A549 (cell line): ENCODE measurements around the gene RCAN2.

ENCODE experiments used
- BHLHE40 ChIP-seq: IDR thresholded peaks from 2 replicates; pipeline ENCODE4 v1.6.1; 2012; ENCODE audit warnings: low read depth, low read length, inconsistent platforms
- CEBPB ChIP-seq, 2 experiments: fragments of >200 bp in 1 of 2; sonication (Bioruptor Twin) in 1 of 2; formaldehyde crosslinking in 1 of 2; IDR thresholded peaks; 2 replicates each; pipeline ENCODE4 v1.6.1; 2012 to 2016
- EP300 ChIP-seq, 2 experiments: fragments of >200 bp; sonication (Bioruptor Twin); formaldehyde crosslinking; IDR thresholded peaks; 2 replicates in 1 of 2; 3 replicates in 1 of 2; pipeline ENCODE4 v1.6.1; 2016 to 2017
- GATA3 ChIP-seq: IDR thresholded peaks from 2 replicates; pipeline ENCODE4 v1.6.1; 2012; ENCODE audit warnings: borderline replicate concordance
- HDAC2 ChIP-seq: fragments of 200-600 bp; sonication (generic); IDR thresholded peaks from 2 replicates; pipeline ENCODE4 v1.6.1; 2016
- POLR2A ChIP-seq: IDR thresholded peaks from 2 replicates; pipeline ENCODE4 v1.6.1; 2012; ENCODE audit warnings: mild to moderate bottlenecking, low read length
- RAD21 ChIP-seq, 2 experiments: fragments of >200 bp in 1 of 2; sonication (Bioruptor Twin) in 1 of 2; formaldehyde crosslinking in 1 of 2; IDR thresholded peaks in 1 of 2; conservative IDR thresholded peaks in 1 of 2; 2 replicates in 1 of 2; 3 replicates in 1 of 2; pipeline ENCODE4 v1.6.1; 2012 to 2018; ENCODE audit warnings: inconsistent platforms in 1 of 2
- TF ChIP-seq, protein P1 (sequence below): fragments of >200 bp; sonication (Bioruptor Twin); formaldehyde crosslinking; IDR thresholded peaks from 3 replicates; pipeline ENCODE4 v1.5.1; 2016
- TF ChIP-seq, protein P2 (sequence below): fragments of 200-600 bp; sonication (generic); IDR thresholded peaks from 2 replicates; pipeline ENCODE4 v1.6.1; 2016; ENCODE audit warnings: antibody characterized with exemption, mild to moderate bottlenecking, moderate library complexity
- TF ChIP-seq, protein P3 (sequence below): fragments of 250-450 bp; sonication (Bioruptor Pico); IDR thresholded peaks from 2 replicates; pipeline ENCODE4 v1.5.0; 2021; ENCODE audit warnings: mild to moderate bottlenecking, moderate library complexity, borderline replicate concordance

DNA sequence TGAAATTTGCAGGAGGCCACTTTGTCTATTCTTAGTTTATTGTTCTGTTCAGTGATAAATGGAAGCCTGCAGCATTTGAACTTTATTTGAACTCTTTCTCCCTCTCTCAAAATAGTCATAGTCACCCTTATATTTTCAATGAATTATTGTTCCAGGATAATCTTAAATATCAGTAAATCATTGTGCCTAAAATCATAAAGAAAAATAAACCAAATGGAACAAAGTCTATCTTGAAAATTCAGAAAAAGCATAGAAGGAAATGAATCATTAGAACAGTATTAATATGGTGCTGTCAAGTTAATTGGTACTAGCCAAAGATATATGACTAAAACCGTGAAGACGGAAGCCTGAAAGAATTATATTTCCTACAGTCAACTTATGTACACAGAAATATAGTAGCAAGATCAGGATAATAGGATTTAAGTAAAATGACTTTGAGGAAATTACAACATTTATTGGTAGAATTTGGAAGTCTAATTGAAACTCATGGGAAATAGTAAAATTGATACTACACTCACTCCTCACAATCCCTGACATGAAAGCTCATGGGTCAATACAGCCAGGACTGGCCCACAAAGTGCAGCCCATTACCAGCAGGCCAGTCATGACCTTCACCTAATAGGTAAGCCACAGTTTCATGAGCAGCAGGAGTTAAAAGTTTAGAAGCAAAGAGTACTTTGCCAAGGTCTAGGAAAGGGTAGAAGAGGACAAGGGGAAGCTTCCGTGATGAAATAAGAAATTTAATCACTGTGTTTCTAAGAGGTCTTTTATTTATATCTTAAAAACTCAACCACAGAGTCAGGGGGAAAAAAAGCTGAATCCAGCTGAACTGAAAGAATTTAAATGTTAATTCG is 200.6 kb downstream of the RCAN2 start:
- TF ChIP-seq, protein P1, sequence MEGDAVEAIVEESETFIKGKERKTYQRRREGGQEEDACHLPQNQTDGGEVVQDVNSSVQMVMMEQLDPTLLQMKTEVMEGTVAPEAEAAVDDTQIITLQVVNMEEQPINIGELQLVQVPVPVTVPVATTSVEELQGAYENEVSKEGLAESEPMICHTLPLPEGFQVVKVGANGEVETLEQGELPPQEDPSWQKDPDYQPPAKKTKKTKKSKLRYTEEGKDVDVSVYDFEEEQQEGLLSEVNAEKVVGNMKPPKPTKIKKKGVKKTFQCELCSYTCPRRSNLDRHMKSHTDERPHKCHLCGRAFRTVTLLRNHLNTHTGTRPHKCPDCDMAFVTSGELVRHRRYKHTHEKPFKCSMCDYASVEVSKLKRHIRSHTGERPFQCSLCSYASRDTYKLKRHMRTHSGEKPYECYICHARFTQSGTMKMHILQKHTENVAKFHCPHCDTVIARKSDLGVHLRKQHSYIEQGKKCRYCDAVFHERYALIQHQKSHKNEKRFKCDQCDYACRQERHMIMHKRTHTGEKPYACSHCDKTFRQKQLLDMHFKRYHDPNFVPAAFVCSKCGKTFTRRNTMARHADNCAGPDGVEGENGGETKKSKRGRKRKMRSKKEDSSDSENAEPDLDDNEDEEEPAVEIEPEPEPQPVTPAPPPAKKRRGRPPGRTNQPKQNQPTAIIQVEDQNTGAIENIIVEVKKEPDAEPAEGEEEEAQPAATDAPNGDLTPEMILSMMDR = no peak
- no peak for TF ChIP-seq HDAC2
- TF ChIP-seq POLR2A = no peak
- TF ChIP-seq EP300 (IDR thresholded peaks at IDR 0.05) = no peak
- TF ChIP-seq RAD21 (conservative IDR thresholded peaks at IDR 0.05 in 1 of 2, IDR thresholded peaks at IDR 0.05 in 1 of 2) = no peak
- TF ChIP-seq CEBPB (IDR thresholded peaks at IDR 0.05) = no peak
- TF ChIP-seq, protein P2, sequence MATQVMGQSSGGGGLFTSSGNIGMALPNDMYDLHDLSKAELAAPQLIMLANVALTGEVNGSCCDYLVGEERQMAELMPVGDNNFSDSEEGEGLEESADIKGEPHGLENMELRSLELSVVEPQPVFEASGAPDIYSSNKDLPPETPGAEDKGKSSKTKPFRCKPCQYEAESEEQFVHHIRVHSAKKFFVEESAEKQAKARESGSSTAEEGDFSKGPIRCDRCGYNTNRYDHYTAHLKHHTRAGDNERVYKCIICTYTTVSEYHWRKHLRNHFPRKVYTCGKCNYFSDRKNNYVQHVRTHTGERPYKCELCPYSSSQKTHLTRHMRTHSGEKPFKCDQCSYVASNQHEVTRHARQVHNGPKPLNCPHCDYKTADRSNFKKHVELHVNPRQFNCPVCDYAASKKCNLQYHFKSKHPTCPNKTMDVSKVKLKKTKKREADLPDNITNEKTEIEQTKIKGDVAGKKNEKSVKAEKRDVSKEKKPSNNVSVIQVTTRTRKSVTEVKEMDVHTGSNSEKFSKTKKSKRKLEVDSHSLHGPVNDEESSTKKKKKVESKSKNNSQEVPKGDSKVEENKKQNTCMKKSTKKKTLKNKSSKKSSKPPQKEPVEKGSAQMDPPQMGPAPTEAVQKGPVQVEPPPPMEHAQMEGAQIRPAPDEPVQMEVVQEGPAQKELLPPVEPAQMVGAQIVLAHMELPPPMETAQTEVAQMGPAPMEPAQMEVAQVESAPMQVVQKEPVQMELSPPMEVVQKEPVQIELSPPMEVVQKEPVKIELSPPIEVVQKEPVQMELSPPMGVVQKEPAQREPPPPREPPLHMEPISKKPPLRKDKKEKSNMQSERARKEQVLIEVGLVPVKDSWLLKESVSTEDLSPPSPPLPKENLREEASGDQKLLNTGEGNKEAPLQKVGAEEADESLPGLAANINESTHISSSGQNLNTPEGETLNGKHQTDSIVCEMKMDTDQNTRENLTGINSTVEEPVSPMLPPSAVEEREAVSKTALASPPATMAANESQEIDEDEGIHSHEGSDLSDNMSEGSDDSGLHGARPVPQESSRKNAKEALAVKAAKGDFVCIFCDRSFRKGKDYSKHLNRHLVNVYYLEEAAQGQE = no peak
- TF ChIP-seq GATA3 = no peak
- TF ChIP-seq BHLHE40 = no peak
- TF ChIP-seq, protein P3, sequence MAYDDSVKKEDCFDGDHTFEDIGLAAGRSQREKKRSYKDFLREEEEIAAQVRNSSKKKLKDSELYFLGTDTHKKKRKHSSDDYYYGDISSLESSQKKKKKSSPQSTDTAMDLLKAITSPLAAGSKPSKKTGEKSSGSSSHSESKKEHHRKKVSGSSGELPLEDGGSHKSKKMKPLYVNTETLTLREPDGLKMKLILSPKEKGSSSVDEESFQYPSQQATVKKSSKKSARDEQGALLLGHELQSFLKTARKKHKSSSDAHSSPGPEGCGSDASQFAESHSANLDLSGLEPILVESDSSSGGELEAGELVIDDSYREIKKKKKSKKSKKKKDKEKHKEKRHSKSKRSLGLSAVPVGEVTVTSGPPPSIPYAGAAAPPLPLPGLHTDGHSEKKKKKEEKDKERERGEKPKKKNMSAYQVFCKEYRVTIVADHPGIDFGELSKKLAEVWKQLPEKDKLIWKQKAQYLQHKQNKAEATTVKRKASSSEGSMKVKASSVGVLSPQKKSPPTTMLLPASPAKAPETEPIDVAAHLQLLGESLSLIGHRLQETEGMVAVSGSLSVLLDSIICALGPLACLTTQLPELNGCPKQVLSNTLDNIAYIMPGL = no peak
